Activated CD8-positive, alpha-beta memory T cell treated with anti-CD3 and anti-CD28 coated beads for 4 hours (primary cell): ENCODE results near the gene TP53BP2.
"Not testable (repeated sequence)": the region's sequence is repeated elsewhere in the genome, so short reads cannot be mapped to it uniquely, and the experiment has no call there.

Source experiments
- DNase-seq, 2 donors: peaks; one replicate each; pipeline ENCODE4 v3.0.0-alpha.2; 2020; ENCODE audit warnings: low read depth in 2 of 2

Gene TP53BP2

DNA sequence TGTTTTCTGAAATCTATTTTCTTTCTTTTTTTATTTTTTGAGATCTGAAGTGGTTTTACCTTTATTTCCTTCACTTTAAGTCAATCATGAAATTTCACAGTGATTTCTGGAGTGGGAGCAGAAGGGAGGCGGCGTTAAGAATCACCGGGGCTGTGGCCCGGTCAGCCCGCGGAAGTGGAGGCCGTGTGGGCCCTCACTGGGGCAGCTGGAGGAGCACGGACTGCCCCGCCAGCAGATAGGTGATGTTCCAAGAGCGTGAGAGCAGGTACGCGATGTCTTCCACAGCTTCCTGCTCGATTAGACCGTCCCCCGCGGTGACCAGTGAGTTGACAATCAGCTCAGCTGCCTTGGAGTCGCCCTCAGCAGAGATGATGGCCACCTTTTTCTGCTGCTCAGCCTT is 10.6 kb upstream of the TP53BP2 start:
- DNase-seq: no peak

DNA sequence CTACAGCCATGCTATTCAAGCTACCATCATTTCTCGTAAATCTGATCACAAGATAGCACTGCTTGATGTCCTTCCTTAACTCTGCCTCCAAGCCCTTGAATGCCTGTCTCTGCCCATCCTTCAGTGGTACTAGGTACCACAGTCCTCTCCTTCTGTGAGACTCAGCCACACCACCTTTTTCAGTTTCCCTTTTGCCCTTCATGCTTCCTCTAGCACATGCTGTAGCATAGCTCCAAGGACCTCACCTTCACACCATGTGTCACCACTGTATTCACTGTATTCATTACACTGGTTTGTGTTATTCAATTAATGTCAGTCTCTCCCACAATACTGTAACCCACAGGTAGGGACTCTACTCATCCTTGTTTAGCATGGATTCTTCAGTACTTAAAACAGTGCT is 8.0 kb upstream of the TP53BP2 start:
- no peak for DNase-seq

- no peak for DNase-seq
These were observed 7.5 kb upstream of the TP53BP2 start for GRCh38 chr1:223853275-223853674.

- no peak for DNase-seq
These were observed 6.6 kb upstream of the TP53BP2 start for GRCh38 chr1:223852337-223852736.

GRCh38 chr1:223849352-223850254 is 3.9 kb upstream of the TP53BP2 start:
- DNase-seq: no peak

GRCh38 chr1:223848536-223848935 is 2.8 kb upstream of the TP53BP2 start:
- DNase-seq: no peak

- no peak for DNase-seq
These were observed 2.1 kb upstream of the TP53BP2 start for GRCh38 chr1:223847781-223848345.

DNA sequence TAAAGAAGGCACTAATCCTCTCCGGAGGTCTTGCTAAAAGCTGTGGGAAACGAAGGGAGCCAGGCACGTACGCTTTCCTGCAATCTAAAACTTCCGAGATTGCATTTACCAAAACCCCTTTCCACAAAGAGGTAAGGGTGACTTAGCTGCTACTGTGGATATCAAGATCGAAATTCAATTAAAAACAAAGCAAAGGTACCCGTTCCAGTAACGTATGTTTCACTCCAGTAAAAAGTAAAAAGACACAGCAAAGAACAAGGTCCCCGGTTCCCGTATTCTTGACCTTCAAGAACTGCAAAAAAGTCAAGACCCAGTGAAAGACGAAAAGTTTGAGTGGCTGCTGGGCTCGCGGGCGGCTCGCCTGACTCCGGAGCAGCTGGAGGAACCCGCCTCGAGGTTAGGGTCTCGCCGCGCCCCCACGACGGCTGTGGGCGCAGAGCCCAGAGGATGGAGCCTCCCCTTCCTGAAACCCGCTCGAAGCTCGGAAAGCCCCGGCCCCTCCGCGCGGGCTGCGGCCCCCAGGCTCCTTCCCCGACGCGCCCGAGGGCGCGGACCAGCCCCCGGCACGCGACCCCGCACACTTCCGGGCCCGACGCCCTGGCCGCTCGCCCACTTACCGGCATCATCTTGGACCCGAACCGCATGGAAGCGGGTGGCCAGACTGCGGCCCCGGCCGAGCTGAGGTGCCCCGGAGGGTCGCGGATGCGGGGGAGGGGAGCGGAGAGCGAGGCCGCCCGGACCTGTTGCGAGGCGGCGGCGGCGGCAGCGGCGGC is 524 bp downstream of the TP53BP2 start:
- peak; percentile 27 to 33 for DNase-seq

DNA sequence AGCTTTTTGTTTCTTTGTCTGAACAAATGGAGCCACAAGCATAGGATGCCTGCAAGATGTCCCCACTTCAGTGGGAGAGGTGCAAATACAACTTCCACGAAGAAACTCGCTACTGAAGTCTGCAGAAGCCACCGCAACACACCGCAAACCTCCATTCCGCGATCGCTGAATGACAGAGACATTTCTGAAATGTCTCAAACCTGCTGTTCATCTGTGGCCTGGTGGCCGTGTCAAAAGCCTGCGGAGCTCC is 1.0 kb downstream of the TP53BP2 start:
- DNase-seq: no peak

GRCh38 chr1:223843934-223844786 is 1.6 kb downstream of the TP53BP2 start:
- no peak for DNase-seq

GRCh38 chr1:223842784-223843183 is 3.0 kb downstream of the TP53BP2 start:
- no peak for DNase-seq

GRCh38 chr1:223841977-223842623 is 3.6 kb downstream of the TP53BP2 start:
- not testable (repeated sequence) for DNase-seq

DNA sequence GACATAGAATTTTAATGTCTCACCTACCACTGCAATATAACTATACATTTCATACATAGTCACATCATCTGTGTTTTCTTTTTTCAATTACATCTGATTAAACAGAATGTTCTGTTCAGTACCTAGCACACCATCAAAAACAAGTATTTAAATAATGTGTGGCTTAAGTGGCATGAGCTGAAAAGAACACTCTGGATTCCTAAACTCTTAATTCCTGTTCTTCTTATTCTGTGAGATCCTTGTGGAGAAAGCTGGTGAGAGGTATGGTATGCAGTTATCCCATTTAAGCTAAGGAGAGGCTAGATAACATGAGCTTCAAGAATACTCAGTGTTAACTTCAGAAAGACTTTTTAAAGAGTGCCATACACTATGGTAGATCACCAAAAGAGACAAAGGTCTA is 5.5 kb downstream of the TP53BP2 start:
- no peak for DNase-seq

- DNase-seq: no peak
These were observed 7.5 kb downstream of the TP53BP2 start for GRCh38 chr1:223838125-223838854.

- DNase-seq: no peak
These were observed 8.1 kb downstream of the TP53BP2 start for GRCh38 chr1:223837687-223838086.

DNA sequence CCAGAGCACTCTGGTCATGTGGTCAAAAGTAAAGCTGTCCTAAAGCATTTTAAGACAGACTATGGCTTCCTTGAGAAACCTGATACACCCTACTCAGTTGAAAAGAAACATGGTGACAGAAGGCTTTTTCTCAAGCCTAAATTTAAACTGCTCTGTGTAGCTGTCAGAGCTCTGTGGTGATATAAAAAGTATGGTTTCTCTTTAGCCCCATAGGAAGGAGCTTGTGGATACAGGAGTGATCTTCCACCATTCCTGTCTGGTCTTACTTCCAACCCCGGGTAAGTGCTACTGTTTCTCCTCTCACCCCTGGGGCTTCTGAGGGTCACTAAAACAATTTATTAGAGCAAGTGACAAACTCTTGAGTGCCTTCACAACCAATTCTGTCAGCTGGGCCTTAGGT is 8.5 kb downstream of the TP53BP2 start:
- DNase-seq: no peak

- DNase-seq: no peak
These were observed 9.2 kb downstream of the TP53BP2 start for GRCh38 chr1:223836586-223836985.

DNA sequence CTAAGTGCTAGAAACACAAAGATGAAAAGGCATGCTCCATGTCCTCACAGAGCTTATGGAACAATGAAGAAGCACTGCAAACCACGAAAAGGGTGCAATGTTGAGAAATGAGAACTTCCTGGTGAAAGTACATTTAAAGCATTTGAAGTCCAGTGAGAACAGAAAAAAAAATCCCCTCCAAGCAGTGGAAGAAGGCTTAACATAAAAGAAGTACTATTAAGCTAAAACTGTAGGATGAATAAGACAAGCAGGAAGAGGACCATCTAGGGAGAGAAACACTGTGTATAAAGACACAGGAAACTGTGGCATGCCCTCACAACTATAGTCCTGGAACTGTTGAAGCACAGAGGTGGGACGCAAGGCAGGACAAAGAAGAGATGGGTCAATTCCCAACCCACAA is 10.0 kb downstream of the TP53BP2 start:
- no peak for DNase-seq

- DNase-seq: no peak
These were observed 11.0 kb downstream of the TP53BP2 start for GRCh38 chr1:223834660-223835263.

DNA sequence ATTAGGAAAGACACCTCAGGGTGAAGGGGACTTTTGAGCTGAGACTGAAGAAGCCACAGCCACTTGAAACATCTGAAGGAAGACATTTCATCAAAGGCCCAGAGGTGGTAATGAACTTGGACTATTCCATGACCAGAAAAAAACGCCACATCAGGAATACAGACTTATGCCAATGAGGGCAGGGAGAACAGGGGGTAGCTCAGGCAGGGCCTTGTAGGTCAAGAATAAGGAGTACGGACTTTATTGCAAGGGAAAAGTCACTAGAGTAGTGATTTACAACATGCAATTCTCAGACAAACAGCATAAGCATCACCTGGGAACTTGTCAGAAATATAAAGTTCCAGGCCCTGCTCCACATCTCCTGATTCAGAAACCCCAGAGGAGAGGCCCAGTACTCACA is 11.8 kb downstream of the TP53BP2 start:
- DNase-seq: no peak

DNA sequence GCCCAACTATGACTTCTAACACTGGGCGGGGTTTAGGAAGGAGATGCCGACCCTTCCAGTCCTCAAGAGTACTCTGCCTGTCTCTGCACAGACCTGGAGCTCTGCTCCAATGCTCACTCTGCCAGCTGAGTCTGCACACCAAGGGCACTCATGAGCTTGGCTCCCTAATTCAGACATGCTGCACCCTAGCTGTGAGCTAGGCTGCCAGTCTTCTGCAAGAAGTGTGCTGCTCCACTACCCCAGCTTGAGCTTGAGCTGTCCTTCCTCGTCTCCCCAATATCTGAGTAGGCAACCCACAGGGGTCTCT is 13.2 kb downstream of the TP53BP2 start:
- no peak for DNase-seq
